Esophagus muscularis mucosa (tissue), 4 donors: Measurements from ENCODE around the gene CES3. TPM values are rescaled to one million over a fixed set of nuclear protein-coding genes. Genes with fewer than 3 reads are reported as not detected.

ENCODE experiments used
- DNase-seq: peaks from one replicate; pipeline ENCODE4 v3.0.0-alpha.2; 2017; ENCODE audit errors: extremely low spot score
- H3K27ac ChIP-seq, 4 donors: fragments of 200-600 bp; sonication (generic); replicated peaks in 1 of 4; 1 replicate in 3 of 4; 2 replicates in 1 of 4; pipeline ENCODE4 v1.5.1; 2016 to 2019; ENCODE audit warnings: mild to moderate bottlenecking in 1 of 4
- H3K27me3 ChIP-seq, 4 donors: fragments of 200-600 bp; sonication (generic); one replicate each; pipeline versions ENCODE4 v1.5.1 to v1.6.0; 2016 to 2019
- H3K36me3 ChIP-seq, 4 donors: fragments of 200-600 bp; sonication (generic); one replicate each; pipeline ENCODE4 v1.5.1; 2016 to 2019
- H3K4me1 ChIP-seq, 4 donors: fragments of 200-600 bp; sonication (generic); one replicate each; pipeline ENCODE4 v1.5.1; 2016 to 2019
- H3K4me3 ChIP-seq, 4 donors: fragments of 200-600 bp; sonication (generic); 1 replicate in 2 of 4; 2 replicates in 2 of 4; pipeline ENCODE4 v1.5.1; 2016 to 2019; ENCODE audit warnings: mild to moderate bottlenecking in 4 of 4, moderate library complexity in 1 of 4
- H3K9me3 ChIP-seq, 4 donors: fragments of 200-600 bp; sonication (generic); 1 replicate in 3 of 4; 2 replicates in 1 of 4; pipeline ENCODE4 v1.5.1; 2016 to 2019
- EP300 ChIP-seq: sonication (generic); formaldehyde crosslinking; IDR thresholded peaks from one replicate; pipeline ENCODE4 v1.6.1; 2017; ENCODE audit warnings: antibody characterized with exemption
- POLR2A ChIP-seq: fragments of 450-650 bp; IDR thresholded peaks from one replicate; pipeline ENCODE4 v1.6.1; 2017; ENCODE audit warnings: antibody characterized with exemption, moderate library complexity, mild to moderate bottlenecking, low read depth
- POLR2AphosphoS5 ChIP-seq, 2 donors: sonication (generic); formaldehyde crosslinking; IDR thresholded peaks; one replicate each; pipeline ENCODE4 v1.6.1; 2017; ENCODE audit warnings: antibody characterized with exemption in 2 of 2
- WGBS: methylation state at CpG from one replicate; pipeline ENCODE4 v1.1.5; 2018; 5-methylcytosine and 5-hydroxymethylcytosine counted together
- intact Hi-C: fragments of 100-400 bp; cut with DNase I; formaldehyde crosslinking; loops from one replicate; pipeline ENCODE4 v1.15.1; 2023
- total RNA-seq, 4 donors: library from RNA; depleted of rRNA; stranded (reverse); fragments of >200 nt; gene quantifications; one replicate each; pipeline versions ENCODE4 v1.1.0 to v1.2.1, GENCODE V29; 2016
- TF ChIP-seq, protein P1 (sequence below), 3 experiments: fragments of 200-600 bp in 2 of 3; fragments of 450-650 bp in 1 of 3; sonication (generic) in 2 of 3; IDR thresholded peaks; one replicate each; pipeline ENCODE4 v1.5.1; 2017 to 2019; ENCODE audit warnings: antibody characterized with exemption in 3 of 3, mild to moderate bottlenecking in 2 of 3, moderate library complexity in 1 of 3

CES3 gene
- total RNA-seq, 4 donors from 2014 or later: 0.23 to 0.42 (median 0.33) TPM; not detected in 1

DNA sequence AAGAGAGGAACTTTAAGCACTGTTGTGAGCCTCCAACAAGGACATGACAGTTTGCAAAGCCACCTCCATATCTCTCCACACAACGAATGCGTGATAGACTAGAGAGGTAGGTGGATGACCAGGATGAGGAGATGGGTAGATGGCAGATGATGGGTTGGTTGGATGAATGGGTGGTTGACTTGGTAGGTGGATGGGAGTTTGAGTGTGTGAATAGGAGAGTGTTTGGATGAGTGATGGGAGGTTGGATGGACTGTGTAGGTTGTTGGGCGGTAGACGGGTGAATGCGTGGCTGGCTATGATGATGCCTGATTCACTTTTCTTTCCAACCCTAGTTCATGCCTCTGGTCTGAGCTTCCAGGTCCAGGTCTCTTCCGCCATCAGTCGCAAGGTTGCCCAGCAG, 46.5 kb upstream of the CES3 start:
- Histone ChIP-seq H3K27me3 (no peaks in the 10 kb centered on the region), H3K4me3 (no peak overlapping the region), H3K36me3 (no peaks in the 10 kb centered on the region), H3K9me3 (no peaks in the 10 kb centered on the region), H3K4me1 (peaks cover 5 to 11% (median 9%) of the 10 kb centered on the region in 4 donors), H3K27ac (no peak overlapping the region)
- intact Hi-C loops: no loop called here
- 96% methylated on average over 7 of the region's 7 CpGs for WGBS
- no peak for TF ChIP-seq POLR2AphosphoS5 (IDR thresholded peaks at IDR 0.05)
- TF ChIP-seq, protein P1, sequence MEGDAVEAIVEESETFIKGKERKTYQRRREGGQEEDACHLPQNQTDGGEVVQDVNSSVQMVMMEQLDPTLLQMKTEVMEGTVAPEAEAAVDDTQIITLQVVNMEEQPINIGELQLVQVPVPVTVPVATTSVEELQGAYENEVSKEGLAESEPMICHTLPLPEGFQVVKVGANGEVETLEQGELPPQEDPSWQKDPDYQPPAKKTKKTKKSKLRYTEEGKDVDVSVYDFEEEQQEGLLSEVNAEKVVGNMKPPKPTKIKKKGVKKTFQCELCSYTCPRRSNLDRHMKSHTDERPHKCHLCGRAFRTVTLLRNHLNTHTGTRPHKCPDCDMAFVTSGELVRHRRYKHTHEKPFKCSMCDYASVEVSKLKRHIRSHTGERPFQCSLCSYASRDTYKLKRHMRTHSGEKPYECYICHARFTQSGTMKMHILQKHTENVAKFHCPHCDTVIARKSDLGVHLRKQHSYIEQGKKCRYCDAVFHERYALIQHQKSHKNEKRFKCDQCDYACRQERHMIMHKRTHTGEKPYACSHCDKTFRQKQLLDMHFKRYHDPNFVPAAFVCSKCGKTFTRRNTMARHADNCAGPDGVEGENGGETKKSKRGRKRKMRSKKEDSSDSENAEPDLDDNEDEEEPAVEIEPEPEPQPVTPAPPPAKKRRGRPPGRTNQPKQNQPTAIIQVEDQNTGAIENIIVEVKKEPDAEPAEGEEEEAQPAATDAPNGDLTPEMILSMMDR (IDR thresholded peaks at IDR 0.05): no peak
- TF ChIP-seq EP300: no peak
- no peak for TF ChIP-seq POLR2A
- no peak for DNase-seq

DNA sequence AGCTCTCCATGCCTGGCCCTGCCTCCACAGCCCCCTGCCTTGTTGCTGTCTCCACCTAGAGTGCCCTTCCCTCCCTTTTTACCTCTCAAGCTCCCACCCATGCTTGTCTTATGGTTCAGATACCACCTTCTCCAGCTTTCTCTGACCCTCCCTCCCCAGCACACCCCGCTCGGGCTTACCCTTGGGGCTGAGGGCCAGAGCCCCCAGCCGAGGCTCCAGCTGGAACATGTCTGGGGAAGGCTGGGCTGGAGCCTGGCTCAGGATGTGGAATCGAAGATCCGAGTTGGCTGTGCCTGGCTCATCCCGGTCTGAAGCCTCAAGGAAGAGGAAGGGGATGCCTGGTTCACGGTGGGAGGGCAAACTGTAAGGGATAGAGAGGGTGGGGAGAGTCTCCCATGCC, 46.0 kb upstream of the CES3 start:
- Histone ChIP-seq H3K36me3 (no peaks in the 10 kb centered on the region), H3K9me3 (no peaks in the 10 kb centered on the region), H3K27me3 (no peaks in the 10 kb centered on the region), H3K27ac (no peak overlapping the region), H3K4me3 (no peak overlapping the region), H3K4me1 (peaks cover 10 to 16% (median 14%) of the 10 kb centered on the region in 4 donors)
- no peak for DNase-seq
- TF ChIP-seq, protein P1 (IDR thresholded peaks at IDR 0.05): no peak
- TF ChIP-seq EP300: no peak
- 58% methylated on average over 7 of the region's 7 CpGs for WGBS
- intact Hi-C loops: no loop called here

DNA sequence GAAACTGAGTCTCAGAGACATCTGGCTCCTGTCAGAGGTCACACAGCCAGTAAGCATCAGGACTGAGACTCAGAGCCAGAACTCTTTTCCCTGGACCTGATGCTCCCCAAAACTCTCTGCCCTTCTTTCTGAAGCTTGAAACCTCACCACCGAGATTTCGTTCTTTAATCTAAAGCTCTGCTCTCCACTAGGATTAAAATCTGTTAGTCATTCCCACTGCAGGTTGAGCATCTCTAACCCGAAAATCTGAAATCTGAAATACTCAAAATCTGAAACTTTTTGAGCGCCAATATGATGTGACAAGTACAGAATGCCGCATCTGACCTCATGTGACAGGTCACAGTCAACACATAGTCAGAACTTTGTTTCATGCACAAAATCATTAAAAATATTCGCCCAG, 44.5 kb upstream of the CES3 start:
- H3K27me3 ChIP-seq: no peaks in the 10 kb centered on the region
- H3K9me3 ChIP-seq: no peaks in the 10 kb centered on the region
- intact Hi-C loops: no loop called here
- no peak overlapping the region for H3K27ac ChIP-seq
- H3K4me1 ChIP-seq: peaks cover 25 to 30% (median 28%) of the 10 kb centered on the region in 4 donors
- H3K4me3 ChIP-seq: no peak overlapping the region
- TF ChIP-seq, protein P1 (IDR thresholded peaks at IDR 0.05): no peak
- TF ChIP-seq POLR2A (no peak), EP300 (no peak), POLR2AphosphoS5 (IDR thresholded peaks at IDR 0.05) (no peak)
- DNase-seq: no peak
- 89% methylated on average over 6 of the region's 6 CpGs for WGBS
- H3K36me3 ChIP-seq: peaks cover 2 to 5% (median 3%) of the 10 kb centered on the region in 4 donors

DNA sequence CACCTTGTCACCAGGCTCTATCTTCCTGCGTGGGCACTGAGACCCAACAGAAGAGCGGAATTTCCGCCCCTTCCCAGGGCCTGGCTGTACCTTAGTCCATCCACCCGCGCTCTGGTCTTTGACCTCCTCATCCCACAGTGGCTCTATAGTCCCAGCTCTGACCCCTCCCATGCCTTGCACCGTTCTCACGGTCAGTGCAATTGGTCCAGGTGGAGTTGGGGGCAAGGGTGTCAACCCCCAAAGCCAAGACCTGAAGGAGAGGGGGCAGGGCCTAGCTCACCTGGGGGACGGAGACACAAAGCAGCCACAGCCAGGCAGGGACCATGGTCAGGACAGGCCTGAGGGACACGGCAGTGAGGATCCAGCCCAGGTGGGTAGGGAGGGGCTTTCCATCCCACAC, 43.3 kb upstream of the CES3 start:
- Histone ChIP-seq H3K9me3 (no peaks in the 10 kb centered on the region), H3K27me3 (no peaks in the 10 kb centered on the region), H3K27ac (no peak overlapping the region), H3K36me3 (peaks cover 11 to 14% (median 13%) of the 10 kb centered on the region in 4 donors), H3K4me3 (no peak overlapping the region), H3K4me1 (peaks cover 30 to 43% (median 39%) of the 10 kb centered on the region in 4 donors)
- intact Hi-C loops: no loop called here
- DNase-seq: no peak
- 78% methylated on average over 9 of the region's 9 CpGs for WGBS
- TF ChIP-seq, protein P1 (IDR thresholded peaks at IDR 0.05): no peak
- TF ChIP-seq POLR2AphosphoS5 (IDR thresholded peaks at IDR 0.05): no peak
- no peak for TF ChIP-seq POLR2A
- no peak for TF ChIP-seq EP300

DNA sequence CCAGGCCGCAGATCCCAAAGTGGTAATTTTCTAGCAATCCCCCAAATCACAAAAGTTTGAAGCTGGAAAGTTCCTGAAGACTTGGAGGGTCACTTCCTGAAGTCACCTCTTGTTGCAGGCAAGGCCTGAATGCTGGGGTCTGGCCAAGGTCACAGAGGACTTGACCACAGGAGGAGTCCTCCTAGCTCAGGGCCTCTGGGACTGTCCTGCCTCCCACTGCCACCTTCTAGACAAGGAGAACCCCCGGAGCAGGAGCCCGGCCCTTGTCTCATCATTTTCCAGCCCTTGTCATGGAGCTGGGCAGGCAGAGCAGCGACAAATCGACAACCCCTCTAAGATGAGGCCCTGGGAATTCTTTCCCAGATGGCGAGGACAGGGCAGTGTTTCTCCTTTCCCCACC, 42.7 kb upstream of the CES3 start:
- H3K27ac ChIP-seq: no peak overlapping the region
- no peaks in the 10 kb centered on the region for H3K9me3 ChIP-seq
- TF ChIP-seq EP300 (no peak), POLR2A (no peak), POLR2AphosphoS5 (IDR thresholded peaks at IDR 0.05) (no peak)
- TF ChIP-seq, protein P1 (IDR thresholded peaks at IDR 0.05): no peak
- no peak for DNase-seq
- WGBS: 89% methylated on average over 6 of the region's 6 CpGs
- H3K27me3 ChIP-seq: no peaks in the 10 kb centered on the region
- peaks cover 11 to 15% (median 13%) of the 10 kb centered on the region in 4 donors for H3K36me3 ChIP-seq
- intact Hi-C loops: no loop called here
- no peak overlapping the region for H3K4me3 ChIP-seq
- peaks cover 34 to 49% (median 45%) of the 10 kb centered on the region in 4 donors for H3K4me1 ChIP-seq
